GM19351 (cell line): ENCODE data around the gene ERGIC1.

Experiments used
- ATAC-seq: cut with Tn5 transposase; IDR thresholded peaks from one replicate; pipeline ENCODE4 v1.9.1; 2021; ENCODE audit warnings: mild to moderate bottlenecking, moderate library complexity; ENCODE audit not compliant: unreplicated experiment

ERGIC1 gene

DNA sequence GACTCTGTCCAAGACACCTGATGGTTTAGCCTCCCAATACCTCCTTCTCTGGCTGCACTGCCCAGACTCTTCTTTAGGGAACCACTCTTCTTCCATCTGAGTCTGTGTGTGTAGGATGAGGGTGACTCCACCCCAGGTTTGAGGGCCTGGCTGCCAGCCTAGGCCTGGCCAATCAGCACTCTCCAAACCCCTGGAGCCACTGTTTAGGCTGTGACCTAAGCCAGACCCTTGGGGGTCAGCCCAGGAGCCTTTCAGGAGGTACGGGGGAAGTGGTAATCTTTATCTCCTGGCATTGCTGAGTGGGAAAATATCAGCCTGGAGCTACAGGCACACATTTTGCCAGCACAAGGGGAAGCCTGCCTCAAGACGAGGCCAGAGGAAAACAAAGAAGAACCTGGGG is 6.2 kb upstream of the ERGIC1 start:
- no peak for ATAC-seq

GRCh38 chr5:172828911-172829431 is 5.1 kb upstream of the ERGIC1 start:
- no peak for ATAC-seq

DNA sequence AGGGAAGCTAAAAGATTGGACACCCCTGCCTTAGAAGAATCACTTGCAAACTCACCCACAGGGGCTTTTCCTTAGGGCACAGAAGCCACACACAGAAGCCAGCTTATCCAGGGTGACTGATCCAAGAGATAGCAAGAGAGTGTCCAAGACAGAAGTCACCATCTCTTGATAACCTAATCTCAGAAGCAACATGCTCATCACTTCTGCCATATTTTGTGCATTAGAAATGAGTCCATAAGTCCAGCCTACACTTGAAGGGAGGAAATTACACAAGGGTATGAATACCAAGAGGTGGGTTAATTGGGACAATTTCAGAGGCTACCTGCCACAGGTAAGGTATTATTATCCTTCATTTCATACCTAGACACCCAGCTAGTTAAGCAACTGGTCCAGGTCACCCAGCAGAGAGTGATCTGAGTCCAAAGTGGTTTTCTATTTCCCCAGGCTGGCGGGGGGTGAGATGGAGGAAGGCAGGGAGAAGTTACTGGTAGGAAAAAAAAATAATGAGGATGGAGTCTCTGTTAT is 3.7 kb upstream of the ERGIC1 start:
- ATAC-seq: no peak

GRCh38 chr5:172830876-172831662 is 3.0 kb upstream of the ERGIC1 start:
- no peak for ATAC-seq

- ATAC-seq: no peak
Measured at GRCh38 chr5:172832383-172833315, 1.4 kb upstream of the ERGIC1 start.

- ATAC-seq: no peak
Measured at GRCh38 chr5:172833372-172833685, 722 bp upstream of the ERGIC1 start.

- peak; percentile 23 for ATAC-seq
Measured at GRCh38 chr5:172834415-172835289, 601 bp downstream of the ERGIC1 start.

- no peak for ATAC-seq
Measured at GRCh38 chr5:172835290-172835993, 1.4 kb downstream of the ERGIC1 start.

GRCh38 chr5:172835994-172836356 is 1.9 kb downstream of the ERGIC1 start:
- no peak for ATAC-seq

DNA sequence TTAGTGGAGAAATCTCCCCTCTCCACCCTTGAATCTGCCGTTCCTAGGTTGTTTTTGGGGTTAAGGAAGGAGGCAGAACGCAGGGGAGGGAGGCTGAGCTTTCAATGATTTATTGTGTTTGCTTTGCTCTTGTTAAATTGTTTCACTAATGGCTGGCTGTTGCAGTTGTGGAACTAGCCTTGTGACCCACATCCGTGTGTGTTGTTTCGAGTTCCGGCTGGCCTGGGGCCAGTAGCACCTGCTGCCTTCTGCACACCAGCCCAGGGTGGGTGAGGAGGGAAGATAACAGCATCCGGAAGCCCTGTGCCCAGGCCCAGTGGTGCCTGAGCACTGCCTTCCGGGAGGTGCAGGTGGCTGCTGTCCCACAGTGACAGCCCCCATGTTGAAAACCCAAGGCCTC is 3.6 kb downstream of the ERGIC1 start:
- ATAC-seq: peak; percentile 69

DNA sequence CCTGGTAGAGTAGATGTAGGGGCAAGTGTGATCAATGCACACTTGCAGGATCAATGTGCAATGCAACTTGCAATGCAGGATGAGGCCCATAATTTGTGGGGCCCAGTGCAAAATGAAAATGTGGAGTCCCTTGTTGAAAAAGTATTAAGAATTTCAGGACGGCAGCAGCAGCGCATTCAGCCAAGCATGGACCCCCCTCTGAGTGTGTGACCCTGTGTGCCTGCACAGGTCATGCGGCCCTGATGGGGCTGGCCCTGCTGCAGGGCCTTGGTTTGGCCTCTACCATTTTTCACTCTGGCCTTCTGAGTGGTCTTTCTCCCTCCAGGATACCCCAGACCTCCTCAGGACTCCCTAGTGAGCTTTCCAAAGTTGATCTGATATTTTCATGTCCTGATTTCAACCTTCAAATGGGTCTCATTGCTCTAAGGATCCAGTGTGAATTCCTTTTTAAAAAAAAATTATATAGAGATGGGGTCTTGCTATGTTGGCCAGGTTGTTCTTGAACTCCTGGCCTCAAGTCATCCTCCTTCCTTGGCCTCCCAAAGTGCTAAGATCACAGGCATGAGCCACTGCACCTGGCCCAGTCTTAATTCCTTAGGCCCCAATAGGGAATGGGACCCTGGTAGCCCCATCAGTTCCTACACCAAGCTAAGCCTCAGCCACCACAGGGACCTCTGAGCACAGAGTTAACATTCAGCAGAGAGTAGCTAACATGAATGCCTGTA is 4.3 kb downstream of the ERGIC1 start:
- no peak for ATAC-seq

DNA sequence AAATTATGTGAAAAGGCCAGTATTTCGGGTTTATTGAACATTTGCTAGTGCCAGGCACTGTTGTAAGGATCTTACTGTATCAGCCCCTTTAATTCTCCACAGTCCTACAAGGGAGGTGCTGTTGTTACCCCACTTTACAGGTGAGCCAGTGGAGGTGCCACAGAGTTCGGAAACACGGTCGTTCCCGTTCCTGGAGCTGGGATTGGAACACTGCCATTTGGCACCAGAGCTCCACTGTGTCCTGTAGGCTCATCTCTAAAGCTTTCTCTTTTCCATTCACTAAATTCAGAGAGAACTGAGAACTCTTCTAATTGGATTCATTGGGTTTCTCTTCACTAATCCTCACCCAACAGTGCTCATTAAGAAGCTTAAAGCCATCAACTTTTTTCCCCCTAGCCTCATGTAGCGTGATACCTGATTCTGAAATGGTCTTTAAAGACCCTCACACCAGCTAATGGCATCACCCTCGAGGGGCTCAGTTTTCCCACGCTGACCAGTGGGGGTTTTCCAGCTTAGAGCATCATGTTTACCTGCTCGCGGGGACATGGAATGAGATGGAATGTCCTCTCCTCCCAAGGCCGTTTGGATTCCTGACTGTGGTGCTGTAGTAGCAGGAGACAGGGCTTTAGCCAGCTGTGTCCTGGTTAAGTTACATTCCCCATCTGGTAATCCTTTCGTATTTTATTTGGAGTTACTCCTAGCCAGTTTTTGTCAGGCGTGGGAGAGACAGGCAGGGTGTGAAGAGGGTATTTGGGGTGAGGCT is 5.8 kb downstream of the ERGIC1 start:
- no peak for ATAC-seq

DNA sequence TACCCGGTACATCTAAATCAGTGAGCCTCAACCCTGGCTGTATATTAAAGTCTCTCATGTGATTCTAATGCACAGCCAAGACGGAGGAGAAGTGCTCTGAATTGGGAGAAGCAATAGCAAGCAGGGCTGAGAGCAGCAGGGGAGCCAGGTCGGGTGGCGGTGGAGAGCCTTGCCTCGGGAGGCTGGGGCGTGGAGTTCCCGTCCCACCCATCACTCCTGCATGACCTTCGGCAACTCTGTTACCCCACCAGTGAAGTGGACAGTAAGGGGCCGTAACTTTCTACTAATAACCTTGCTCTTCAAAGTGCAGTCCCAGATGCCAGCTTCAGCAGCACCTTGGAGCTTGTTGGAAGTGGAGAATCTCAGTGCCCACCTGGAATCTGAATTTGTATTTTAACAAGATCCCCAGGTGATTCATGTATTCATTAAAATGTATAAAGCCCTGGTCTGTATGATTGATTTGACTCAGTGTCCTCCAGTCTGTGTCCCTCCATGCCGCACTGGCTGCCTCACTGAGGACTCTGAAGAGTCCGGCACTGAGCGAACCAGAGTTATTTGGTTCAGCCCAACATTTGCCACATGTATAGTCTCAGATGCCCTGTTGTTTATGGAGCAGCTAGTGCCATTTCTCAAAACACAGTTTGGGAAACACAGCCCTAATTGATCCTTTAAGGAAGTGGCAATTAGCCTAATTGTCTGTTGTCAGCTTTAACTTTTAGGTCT is 6.5 kb downstream of the ERGIC1 start:
- no peak for ATAC-seq

GRCh38 chr5:172841256-172841655 is 7.2 kb downstream of the ERGIC1 start:
- no peak for ATAC-seq

- ATAC-seq: no peak
Measured at GRCh38 chr5:172843825-172844576, 9.9 kb downstream of the ERGIC1 start.

DNA sequence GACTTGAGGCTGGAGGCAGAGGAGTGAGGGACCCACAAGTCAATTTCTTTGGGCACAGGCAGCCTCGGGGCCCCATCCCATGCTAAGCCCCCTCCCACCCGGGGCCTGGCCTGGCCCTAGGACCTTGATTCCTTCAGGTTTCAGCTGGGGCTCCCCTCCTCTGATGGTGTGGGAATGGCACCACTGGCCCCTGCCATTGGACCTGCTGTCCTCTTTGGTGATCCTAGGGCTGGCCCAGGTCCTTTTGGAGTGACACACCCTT is 10.5 kb downstream of the ERGIC1 start:
- no peak for ATAC-seq

DNA sequence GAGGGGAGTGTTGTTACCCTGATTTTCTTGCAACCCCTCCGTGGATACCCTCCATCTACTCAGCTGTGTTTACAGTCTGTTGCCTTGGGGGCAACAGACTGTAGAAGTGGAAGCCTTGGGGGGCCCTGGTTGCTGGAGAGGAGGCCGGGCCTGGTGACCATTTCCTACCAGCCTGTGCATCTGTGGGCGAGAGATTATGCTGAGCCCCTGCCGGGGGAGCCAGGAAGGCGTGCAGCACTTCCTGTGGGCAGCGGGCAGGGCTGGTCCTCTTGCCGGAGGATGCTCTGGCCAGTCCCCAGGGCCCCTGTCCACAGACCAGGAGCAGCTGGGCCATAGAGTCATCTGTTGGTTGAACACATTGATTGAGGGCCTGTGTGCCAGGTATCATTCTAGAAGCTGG is 11.1 kb downstream of the ERGIC1 start:
- no peak for ATAC-seq

GRCh38 chr5:172845576-172845975 is 11.5 kb downstream of the ERGIC1 start:
- ATAC-seq: no peak
